Thoracic aorta (tissue), 2 donors: ENCODE measurements around the gene KIF11. TPM values are rescaled to one million over a fixed set of nuclear protein-coding genes. Genes with fewer than 3 reads are reported as not detected.
A peak's percentile ranks its signal among the peaks of the same experiment; 100 is the strongest.
"Not testable (repeated sequence)": the region's sequence is repeated elsewhere in the genome, so short reads cannot be mapped to it uniquely, and the experiment has no call there.

Experiments
- ATAC-seq: fragments of 150-250 bp; one replicate; pipeline ENCODE4 v1.8.0; 2017; ENCODE audit warnings: low read depth; ENCODE audit not compliant: insufficient number of reproducible peaks, low FRiP score
- DNase-seq: peaks from one replicate; pipeline ENCODE4 v3.0.0-alpha.2; 2020; ENCODE audit warnings: low spot score
- H3K27ac ChIP-seq, 2 donors: fragments of 200-600 bp; sonication (generic); 1 replicate in 1 of 2; 2 replicates in 1 of 2; pipeline ENCODE4 v1.5.1; 2016; ENCODE audit warnings: mild to moderate bottlenecking in 2 of 2, moderate library complexity in 2 of 2
- H3K27me3 ChIP-seq: fragments of 200-600 bp; sonication (generic); replicated peaks from 2 replicates; pipeline ENCODE4 v1.6.0; 2016; ENCODE audit warnings: mild to moderate bottlenecking; ENCODE audit not compliant: insufficient read depth
- H3K36me3 ChIP-seq: fragments of 200-600 bp; sonication (generic); one replicate; pipeline ENCODE4 v1.5.1; 2016
- H3K4me1 ChIP-seq, 2 donors: fragments of 200-600 bp; sonication (generic); 1 replicate in 1 of 2; 2 replicates in 1 of 2; pipeline versions ENCODE4 v1.5.1 to v1.6.0; 2016; ENCODE audit warnings: low read depth in 2 of 2, mild to moderate bottlenecking in 1 of 2; ENCODE audit not compliant: control insufficient read depth in 1 of 2
- H3K4me3 ChIP-seq: fragments of 200-600 bp; sonication (generic); 2 replicates; pipeline ENCODE4 v1.5.1; 2016; ENCODE audit warnings: mild to moderate bottlenecking
- H3K9me3 ChIP-seq: fragments of 200-600 bp; sonication (generic); 2 replicates; pipeline ENCODE4 v1.5.1; 2016
- CTCF ChIP-seq: fragments of 200-600 bp; sonication (generic); IDR thresholded peaks from one replicate; pipeline ENCODE4 v1.5.1; 2019; ENCODE audit warnings: antibody characterized with exemption
- total RNA-seq, 2 donors: library from RNA; depleted of rRNA; stranded (reverse); fragments of >200 nt; gene quantifications; one replicate each; pipeline versions ENCODE4 v1.1.0 to v1.2.3, GENCODE V29; 2016

Gene KIF11
- total RNA-seq, 2 donors from 2014 or later, result 0.81 to 1.9 TPM

- no peaks in the 10 kb centered on the region for H3K36me3 ChIP-seq
- no peaks in the 10 kb centered on the region for H3K9me3 ChIP-seq
- H3K4me1 ChIP-seq, result peaks cover 14 to 20% of the 10 kb centered on the region in 2 donors
- no peaks in the 10 kb centered on the region for H3K27me3 ChIP-seq
- DNase-seq, result peak; percentile 25
- peak; percentile 76 for TF ChIP-seq CTCF
- H3K4me3 ChIP-seq, result peak within 1 kb of the TSS; percentile 94
- ATAC-seq, result peak; percentile 75
- peak within 1 kb of the TSS; percentile 86 to 91 for H3K27ac ChIP-seq
Observed at GRCh38 chr10:92573798-92574547, 19.0 kb upstream of the KIF11 start, which contains the start of gene IDE. Gene IDE (minus strand): TSS chr10:92574093. CDS start chr10:92574019, 74 bp downstream.

- Histone ChIP-seq H3K27ac (peak overlapping the region; percentile 86 to 91), H3K27me3 (no peaks in the 10 kb centered on the region), H3K4me3 (peak overlapping the region; percentile 94), H3K4me1 (peaks cover 14 to 20% of the 10 kb centered on the region in 2 donors), H3K36me3 (no peaks in the 10 kb centered on the region), H3K9me3 (no peaks in the 10 kb centered on the region)
- TF ChIP-seq CTCF, result peak; percentile 28
- ATAC-seq, result no peak
- peak; percentile 30 for DNase-seq
Observed at GRCh38 chr10:92574548-92575261, 18.2 kb upstream of the KIF11 start.

- Histone ChIP-seq H3K27ac (no peak overlapping the region), H3K4me3 (no peak overlapping the region), H3K36me3 (no peaks in the 10 kb centered on the region), H3K4me1 (peaks cover 14 to 20% of the 10 kb centered on the region in 2 donors), H3K9me3 (no peaks in the 10 kb centered on the region), H3K27me3 (no peaks in the 10 kb centered on the region)
- ATAC-seq, result no peak
- no peak for DNase-seq
- no peak for TF ChIP-seq CTCF
Observed at GRCh38 chr10:92575961-92576360, 17.0 kb upstream of the KIF11 start.

GRCh38 chr10:92582347-92582746 lies 10.6 kb upstream of the KIF11 start:
- not testable (repeated sequence) for DNase-seq, ATAC-seq, H3K4me1 ChIP-seq

GRCh38 chr10:92590623-92591549 lies 2.0 kb upstream of the KIF11 start:
- DNase-seq, result no peak
- no peaks in the 10 kb centered on the region for H3K36me3 ChIP-seq
- H3K9me3 ChIP-seq, result no peaks in the 10 kb centered on the region
- H3K27me3 ChIP-seq, result no peaks in the 10 kb centered on the region
- H3K4me1 ChIP-seq, result peaks cover 0 to 13% of the 10 kb centered on the region in 2 donors
- ATAC-seq, result no peak
- H3K27ac ChIP-seq, result peak overlapping the region; percentile 95 to 96
- H3K4me3 ChIP-seq, result peak overlapping the region; percentile 76
- no peak for TF ChIP-seq CTCF

More at GRCh38 chr10:92582347-92582746, 10.6 kb upstream of the KIF11 start:
- H3K9me3 ChIP-seq, H3K27me3 ChIP-seq, H3K27ac ChIP-seq, H3K4me3 ChIP-seq, H3K36me3 ChIP-seq: not testable (repeated sequence)
